ENCODE results near the gene SC5D.

DNA sequence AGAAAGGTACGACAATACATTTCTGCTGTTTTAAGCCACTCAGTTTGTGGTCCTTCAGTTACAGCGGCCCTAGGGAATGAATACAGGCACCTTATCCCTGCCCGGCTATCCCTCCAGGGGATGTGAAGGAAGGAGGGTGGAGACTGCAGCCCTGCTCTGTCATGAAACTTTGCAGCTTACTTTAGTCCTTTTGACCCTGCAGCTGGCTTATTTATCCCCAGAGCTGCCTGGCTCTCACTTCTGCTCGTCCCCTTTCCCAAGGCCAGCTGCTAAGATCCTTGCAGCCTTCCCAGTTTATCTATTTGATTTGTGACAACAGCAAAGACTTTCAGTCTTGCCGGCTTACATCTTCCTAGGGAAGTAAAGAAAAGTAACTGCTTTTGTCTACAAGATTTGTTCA is 55.2 kb downstream of the SC5D start:
- TF ChIP-seq YY1 (IDR thresholded peaks at IDR 0.05; ENCODE audit: insufficient read depth, insufficient read length) = no peak
- TF ChIP-seq ZNF274 (IDR thresholded peaks at IDR 0.05; ENCODE audit: low read depth, low read length) = no peak

Data from NT2/D1 (cell line).